Sigmoid colon (tissue), 4 donors: ENCODE results near the gene CDH13.

Experiments used
- CTCF ChIP-seq, 4 experiments: fragments of 450-650 bp in 3 of 4; fragments of 200-600 bp in 1 of 4; IDR thresholded peaks; one replicate each; pipeline ENCODE4 v1.5.1; 2016 to 2019; ENCODE audit warnings: antibody characterized with exemption in 4 of 4, mild to moderate bottlenecking in 3 of 4, moderate library complexity in 2 of 4
- EP300 ChIP-seq, 4 donors: sonication (generic); formaldehyde crosslinking; IDR thresholded peaks; one replicate each; pipeline ENCODE4 v1.6.1; 2017; ENCODE audit warnings: antibody characterized with exemption in 4 of 4
- POLR2A ChIP-seq, 2 donors: fragments of 450-650 bp; IDR thresholded peaks; one replicate each; pipeline ENCODE4 v1.6.1; 2016; ENCODE audit warnings: antibody characterized with exemption in 2 of 2, mild to moderate bottlenecking in 2 of 2, moderate library complexity in 2 of 2
- POLR2AphosphoS5 ChIP-seq, 4 donors: sonication (generic); formaldehyde crosslinking; IDR thresholded peaks; one replicate each; pipeline ENCODE4 v1.6.1; 2017; ENCODE audit warnings: antibody characterized with exemption in 4 of 4

- TF ChIP-seq CTCF (IDR thresholded peaks at IDR 0.05) (no peak), EP300 (IDR thresholded peaks at IDR 0.05) (no peak), POLR2A (IDR thresholded peaks at IDR 0.05) (no peak), POLR2AphosphoS5 (IDR thresholded peaks at IDR 0.05) (no peak)
Measured at GRCh38 chr16:83755391-83755790, 1128.6 kb downstream of the CDH13 start.
